Measurements from ENCODE around the gene NR2F6.

The NR2F6 gene

DNA sequence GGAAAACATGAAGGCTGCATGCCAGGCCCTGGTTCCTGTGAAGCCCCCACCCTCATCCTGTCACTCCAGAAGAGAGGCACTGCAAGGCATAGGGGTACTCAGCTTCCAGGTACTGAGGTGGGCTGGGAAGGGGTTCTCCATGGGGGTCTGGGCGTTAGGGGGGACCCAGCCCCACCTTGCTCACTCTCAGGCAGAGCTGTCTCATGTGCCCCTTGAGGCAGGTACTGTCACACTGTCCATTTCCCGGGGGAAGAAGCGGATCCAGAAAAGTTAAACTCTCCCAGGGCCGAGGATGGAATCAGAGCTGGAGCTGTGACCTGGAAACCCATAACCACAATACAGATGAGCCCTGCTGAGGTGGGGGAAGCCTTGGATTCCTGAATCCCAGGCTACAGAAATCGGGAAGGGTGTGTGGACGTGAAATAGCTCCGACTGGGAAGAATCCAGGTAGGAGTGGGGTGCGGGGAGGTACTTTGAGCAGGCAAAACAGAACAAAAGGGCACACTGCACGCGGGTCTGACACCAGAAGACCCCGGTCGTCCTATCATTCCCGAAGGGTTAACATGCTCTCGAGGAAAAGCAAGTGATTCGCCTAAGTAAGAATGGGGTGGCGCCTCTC is 31.1 kb downstream of the NR2F6 start:
- Histone ChIP-seq H3K27ac (peak overlapping the region; percentile 97), H3K9ac (ENCODE audit: insufficient read length) (peak overlapping the region; percentile 92), H3K36me3 (ENCODE audit: insufficient read depth, low read length) (peaks cover 5% of the 10 kb centered on the region; the same call in 1 of the 2 replicates), H3K9me3 (ENCODE audit: low read depth, low read length) (no peaks in the 10 kb centered on the region), H3K4me3 (peak overlapping the region; percentile 88)
- no peak for DNase-seq (ENCODE audit: low read depth, low spot score)
- TF ChIP-seq EZH2 (IDR thresholded peaks at IDR 0.05) = no peak
- no peak for TF ChIP-seq POLR2AphosphoS5 (IDR thresholded peaks at IDR 0.05; ENCODE audit: borderline replicate concordance, low read depth, low read length)
- TF ChIP-seq FOXP2 (optimal IDR thresholded peaks at IDR 0.05; ENCODE audit: control extremely low read depth, extremely low read length, insufficient read depth) = no peak

DNA sequence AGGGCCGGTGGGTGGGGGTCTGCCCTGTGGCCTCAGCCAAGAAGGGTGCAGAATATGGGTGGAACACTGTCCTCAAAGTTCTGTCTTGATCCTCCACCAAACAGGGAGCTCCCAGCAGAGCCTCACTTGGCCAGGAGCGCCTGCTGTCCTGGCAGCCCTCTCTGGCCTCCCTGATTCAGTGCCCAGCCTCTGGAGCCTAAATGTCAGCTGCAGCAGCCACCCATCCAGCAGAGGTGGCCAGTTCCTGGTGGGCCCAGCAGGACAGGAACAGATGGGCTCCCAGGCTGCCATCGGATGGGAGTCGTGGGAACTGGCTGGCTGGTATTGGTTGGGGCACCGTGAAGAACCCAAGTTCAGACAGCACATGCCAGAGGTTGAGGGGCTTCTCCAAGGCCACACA is 32.4 kb downstream of the NR2F6 start:
- Histone ChIP-seq H3K4me3 (no peak overlapping the region), H3K9ac (ENCODE audit: insufficient read length) (no peak overlapping the region), H3K9me3 (ENCODE audit: low read depth, low read length) (no peaks in the 10 kb centered on the region), H3K27ac (no peak overlapping the region), H3K36me3 (ENCODE audit: insufficient read depth, low read length) (no peaks in the 10 kb centered on the region; the same call in 1 of the 2 replicates)
- TF ChIP-seq FOXP2 (optimal IDR thresholded peaks at IDR 0.05; ENCODE audit: control extremely low read depth, extremely low read length, insufficient read depth) = no peak
- TF ChIP-seq EZH2 (IDR thresholded peaks at IDR 0.05) = no peak
- no peak for TF ChIP-seq POLR2AphosphoS5 (IDR thresholded peaks at IDR 0.05; ENCODE audit: borderline replicate concordance, low read depth, low read length)
- DNase-seq (ENCODE audit: low read depth, low spot score) = no peak

DNA sequence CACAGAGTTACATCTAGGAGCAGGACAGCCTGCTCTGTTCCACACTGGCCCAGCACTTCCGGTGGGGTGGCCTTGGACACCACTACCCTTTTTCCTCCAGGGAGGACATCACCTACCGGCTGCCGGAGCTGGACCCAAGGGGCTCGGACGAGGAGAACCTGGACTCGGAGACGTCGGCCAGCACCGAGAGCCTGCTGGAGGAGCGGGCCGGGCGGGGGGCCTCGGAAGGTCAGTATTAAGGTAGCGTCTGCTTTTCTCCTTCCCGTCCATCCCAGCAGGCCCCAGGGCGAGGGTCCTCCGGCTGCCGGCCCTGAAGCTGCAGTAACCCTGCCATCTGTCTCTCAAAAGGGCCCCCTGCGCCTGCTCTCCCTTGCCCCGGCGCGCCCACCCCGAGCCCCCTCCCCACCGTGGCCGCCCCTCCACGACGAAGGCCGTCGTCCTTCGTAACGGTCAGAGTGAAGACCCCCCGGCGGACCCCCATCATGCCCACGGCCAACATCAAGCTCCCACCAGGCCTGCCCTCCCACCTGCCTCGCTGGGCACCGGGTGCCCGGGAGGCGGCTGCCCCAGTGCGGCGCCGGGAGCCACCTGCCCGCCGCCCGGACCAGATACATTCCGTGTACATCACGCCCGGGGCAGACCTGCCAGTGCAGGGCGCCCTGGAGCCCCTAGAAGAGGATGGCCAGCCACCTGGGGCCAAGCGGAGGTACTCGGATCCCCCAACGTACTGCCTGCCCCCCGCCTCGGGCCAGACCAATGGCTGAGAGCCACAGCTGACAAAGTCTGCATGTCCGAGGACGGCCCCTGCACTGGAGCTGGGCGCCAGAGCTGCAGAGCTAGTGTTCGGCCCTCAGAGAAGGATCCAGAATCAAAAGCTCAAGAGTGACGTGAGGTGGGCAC is 33.9 kb downstream of the NR2F6 start:
- Histone ChIP-seq H3K9ac (ENCODE audit: insufficient read length) (no peak overlapping the region), H3K36me3 (ENCODE audit: insufficient read depth, low read length) (no peaks in the 10 kb centered on the region), H3K27ac (no peak overlapping the region), H3K4me3 (no peak overlapping the region), H3K9me3 (ENCODE audit: low read depth, low read length) (no peaks in the 10 kb centered on the region)
- TF ChIP-seq POLR2AphosphoS5 (IDR thresholded peaks at IDR 0.05; ENCODE audit: borderline replicate concordance, low read depth, low read length) (no peak), EZH2 (IDR thresholded peaks at IDR 0.05) (no peak), FOXP2 (optimal IDR thresholded peaks at IDR 0.05; ENCODE audit: control extremely low read depth, extremely low read length, insufficient read depth) (no peak)
- no peak for DNase-seq (ENCODE audit: low read depth, low spot score)

DNA sequence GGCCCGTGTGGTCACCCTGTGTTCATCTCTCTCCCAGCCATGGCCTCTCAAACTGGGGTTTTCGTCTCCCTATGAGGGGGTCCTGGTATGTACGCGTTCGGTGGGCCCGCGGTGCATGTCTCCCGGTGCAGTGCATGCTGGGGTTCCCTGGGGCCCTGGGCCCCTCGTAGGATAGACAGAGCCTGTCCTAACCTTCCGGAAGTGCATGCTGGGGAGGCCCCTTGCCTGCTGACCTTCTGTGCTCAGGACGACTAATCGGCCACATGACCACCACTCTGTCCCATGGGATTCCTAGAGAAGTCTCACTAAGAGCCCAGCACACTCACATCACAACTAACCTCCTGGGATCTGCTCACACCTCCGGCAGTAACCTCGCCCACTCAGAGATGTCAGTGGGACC is 35.4 kb downstream of the NR2F6 start:
- no peak for TF ChIP-seq POLR2AphosphoS5 (IDR thresholded peaks at IDR 0.05; ENCODE audit: borderline replicate concordance, low read depth, low read length)
- TF ChIP-seq EZH2 (IDR thresholded peaks at IDR 0.05) = no peak
- TF ChIP-seq FOXP2 (optimal IDR thresholded peaks at IDR 0.05; ENCODE audit: control extremely low read depth, extremely low read length, insufficient read depth) = no peak
- Histone ChIP-seq H3K36me3 (ENCODE audit: insufficient read depth, low read length) (no peaks in the 10 kb centered on the region), H3K9me3 (ENCODE audit: low read depth, low read length) (no peaks in the 10 kb centered on the region), H3K4me3 (no peak overlapping the region), H3K9ac (ENCODE audit: insufficient read length) (no peak overlapping the region), H3K27ac (no peak overlapping the region)
- DNase-seq (ENCODE audit: low read depth, low spot score) = no peak

DNA sequence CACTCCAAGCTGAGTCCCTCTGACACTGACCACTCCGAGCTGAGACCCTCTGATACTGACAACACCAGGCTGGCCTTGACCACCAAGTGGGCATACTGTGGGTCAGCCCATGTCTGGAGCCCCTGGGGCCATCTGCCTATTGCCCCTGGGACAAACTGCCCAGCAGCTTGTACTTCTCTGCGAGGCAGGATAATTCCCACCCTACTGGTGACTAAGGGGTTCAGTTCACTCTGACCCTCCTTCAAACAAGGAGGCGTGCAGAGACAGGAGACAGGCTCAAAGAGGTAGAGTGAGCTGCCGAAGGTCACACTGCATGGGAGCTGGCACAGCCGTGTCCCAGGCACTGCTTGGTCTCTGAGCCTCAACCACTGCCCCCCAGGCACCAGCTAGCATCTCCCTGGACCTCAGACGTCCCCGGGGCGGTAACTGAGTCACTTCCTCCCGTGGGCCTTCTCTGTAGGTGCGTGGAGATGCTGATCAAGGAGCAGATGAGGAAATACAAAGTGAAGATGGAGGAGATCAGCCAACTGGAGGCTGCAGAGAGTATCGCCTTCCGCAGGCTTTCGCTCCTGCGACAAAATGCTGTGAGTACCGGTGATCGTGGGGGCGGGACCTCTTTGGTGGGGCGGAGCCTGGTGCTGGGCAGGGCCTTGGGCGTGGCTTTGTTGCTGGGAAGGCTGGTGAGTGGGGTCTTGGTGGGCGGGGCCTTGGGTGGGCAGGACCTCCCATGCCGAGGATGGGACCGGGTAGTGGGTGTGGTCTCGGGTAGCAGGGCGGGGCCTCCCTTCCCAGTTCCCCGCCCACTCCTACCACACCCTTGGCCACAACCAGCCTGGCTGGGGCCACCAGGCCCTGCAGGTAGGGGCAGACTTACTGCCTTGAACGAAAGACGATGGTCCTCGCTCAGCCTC is 36.3 kb downstream of the NR2F6 start:
- no peak for TF ChIP-seq FOXP2 (optimal IDR thresholded peaks at IDR 0.05; ENCODE audit: control extremely low read depth, extremely low read length, insufficient read depth)
- TF ChIP-seq EZH2 (IDR thresholded peaks at IDR 0.05) = no peak
- TF ChIP-seq POLR2AphosphoS5 (IDR thresholded peaks at IDR 0.05; ENCODE audit: borderline replicate concordance, low read depth, low read length) = no peak
- peak; percentile 34 for DNase-seq (ENCODE audit: low read depth, low spot score)
- Histone ChIP-seq H3K9ac (ENCODE audit: insufficient read length) (no peak overlapping the region), H3K27ac (no peak overlapping the region), H3K9me3 (ENCODE audit: low read depth, low read length) (no peaks in the 10 kb centered on the region), H3K36me3 (ENCODE audit: insufficient read depth, low read length) (no peaks in the 10 kb centered on the region), H3K4me3 (no peak overlapping the region)

DNA sequence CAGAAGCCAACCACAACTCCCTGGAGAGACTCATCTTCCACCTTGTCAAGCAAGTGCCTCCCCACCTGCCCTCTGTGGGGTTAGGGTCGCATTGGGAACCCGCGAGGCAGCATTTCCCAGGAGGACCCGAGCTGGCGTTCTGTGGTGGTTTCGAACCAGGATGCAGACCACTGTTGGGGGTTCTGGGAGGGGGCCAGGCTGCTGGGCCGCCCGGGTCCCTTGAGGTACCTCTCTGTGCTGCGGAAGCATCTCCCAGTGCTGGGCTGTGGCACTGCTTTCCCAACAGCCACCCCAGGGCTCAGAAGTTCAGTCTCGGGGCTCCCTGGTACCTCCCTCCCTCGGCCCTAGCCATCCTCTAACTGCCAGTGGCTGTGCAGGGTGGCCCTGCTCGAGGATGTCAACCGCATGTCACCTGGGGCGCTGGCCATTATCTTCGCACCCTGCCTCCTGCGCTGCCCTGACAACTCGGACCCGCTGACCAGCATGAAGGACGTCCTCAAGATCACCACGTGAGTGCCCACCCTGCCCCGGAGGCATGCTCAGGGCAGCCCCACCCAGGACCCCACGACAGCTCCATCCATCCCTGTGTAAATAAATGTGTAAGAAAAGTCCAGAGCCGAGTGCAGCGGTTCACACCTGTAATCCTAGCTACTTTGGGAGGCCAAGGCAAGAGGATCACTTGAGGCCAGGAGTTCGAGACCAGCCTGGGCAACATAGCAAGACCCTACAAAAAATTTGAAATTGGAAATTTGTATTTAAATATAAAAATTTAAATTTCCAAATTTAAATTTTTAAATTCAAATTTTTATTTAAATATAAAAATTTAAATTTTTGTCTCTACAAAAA is 38.8 kb downstream of the NR2F6 start:
- peaks cover 8% of the 10 kb centered on the region; the same call in 1 of the 2 replicates for H3K36me3 ChIP-seq (ENCODE audit: insufficient read depth, low read length)
- H3K9ac ChIP-seq (ENCODE audit: insufficient read length) = no peak overlapping the region
- H3K9me3 ChIP-seq (ENCODE audit: low read depth, low read length) = no peaks in the 10 kb centered on the region
- H3K4me3 ChIP-seq = no peak overlapping the region
- H3K27ac ChIP-seq = no peak overlapping the region
- TF ChIP-seq FOXP2 (optimal IDR thresholded peaks at IDR 0.05; ENCODE audit: control extremely low read depth, extremely low read length, insufficient read depth) = no peak
- TF ChIP-seq POLR2AphosphoS5 (IDR thresholded peaks at IDR 0.05; ENCODE audit: borderline replicate concordance, low read depth, low read length) = no peak
- TF ChIP-seq EZH2 (IDR thresholded peaks at IDR 0.05) = no peak
- DNase-seq (ENCODE audit: low read depth, low spot score) = no peak

All from SK-N-MC (cell line).